Activated CD4-positive, alpha-beta T cell treated with anti-CD3 and anti-CD28 coated beads, Interleukin-2, amount 10 ng/mL, durations not matched to agents 7 days and 5 days (primary cell): ENCODE results near the gene DLGAP1. TPM values are rescaled to one million over a fixed set of nuclear protein-coding genes. Genes with fewer than 3 reads are reported as not detected.

Source experiments
- CTCF ChIA-PET: fragments of 350-600 bp; sonication (Branson Sonifier 250); formaldehyde crosslinking; loops from one replicate; lab custom pipeline; 2021; ENCODE audit warnings: antibody characterized with exemption; lab: Charles Lee
- POLR2A ChIA-PET: fragments of 350-600 bp; sonication (Branson Sonifier 250); formaldehyde crosslinking; loops from one replicate; lab custom pipeline; 2021; ENCODE audit warnings: antibody characterized with exemption; lab: Charles Lee
- DNase-seq: peaks from one replicate; pipeline ENCODE4 v3.0.0-alpha.2; 2020
- H3K27ac Mint-ChIP-seq: one replicate; pipeline ENCODE4 v1.8.0; 2021; ENCODE audit warnings: mild to moderate bottlenecking, moderate library complexity, mixed read lengths
- H3K27me3 Mint-ChIP-seq: one replicate; pipeline ENCODE4 v1.8.0; 2021; ENCODE audit warnings: mixed read lengths
- H3K36me3 Mint-ChIP-seq: one replicate; pipeline ENCODE4 v1.8.0; 2021; ENCODE audit warnings: low read depth, mixed read lengths
- H3K4me1 Mint-ChIP-seq: one replicate; pipeline ENCODE4 v1.8.0; 2021; ENCODE audit warnings: mixed read lengths
- H3K4me3 Mint-ChIP-seq: one replicate; pipeline ENCODE4 v1.8.0; 2021; ENCODE audit warnings: mild to moderate bottlenecking, moderate library complexity, mixed read lengths
- H3K9me3 Mint-ChIP-seq: one replicate; pipeline ENCODE4 v1.8.0; 2021; ENCODE audit warnings: mixed read lengths
- total RNA-seq, 2 experiments: library from RNA; stranded (reverse); gene quantifications; one replicate each; pipeline ENCODE4 v1.2.3, GENCODE V29; 2021

Gene DLGAP1
- total RNA-seq, 2 experiments from 2014 or later = 0.10 TPM; not detected in 1

GRCh38 chr18:3885209-3885792 is 569.8 kb downstream of the DLGAP1 start:
- Mint-ChIP-seq H3K27ac (no peak overlapping the region), H3K9me3 (no peaks in the 10 kb centered on the region), H3K4me3 (no peak overlapping the region), H3K4me1 (no peaks in the 10 kb centered on the region), H3K27me3 (peaks cover 6% of the 10 kb centered on the region), H3K36me3 (no peaks in the 10 kb centered on the region)
- CTCF ChIA-PET = no interaction called here
- DNase-seq = no peak
- POLR2A ChIA-PET = interaction anchor here (0.7 kb wide), 1 partner anchor 16 kb away, joined by 3 read pairs; no protein-coding TSS in a partner anchor

- ChIA-PET POLR2A (no interaction called here), CTCF (no interaction called here)
- Mint-ChIP-seq H3K27ac (no peak overlapping the region), H3K36me3 (no peaks in the 10 kb centered on the region), H3K4me3 (no peak overlapping the region), H3K4me1 (no peaks in the 10 kb centered on the region), H3K9me3 (no peaks in the 10 kb centered on the region), H3K27me3 (peaks cover 10% of the 10 kb centered on the region)
- no peak for DNase-seq
These were observed 575.3 kb downstream of the DLGAP1 start for GRCh38 chr18:3879836-3880120.

- Mint-ChIP-seq H3K9me3 (no peaks in the 10 kb centered on the region), H3K27me3 (peaks cover 10% of the 10 kb centered on the region), H3K36me3 (no peaks in the 10 kb centered on the region), H3K27ac (no peak overlapping the region), H3K4me3 (no peak overlapping the region), H3K4me1 (no peaks in the 10 kb centered on the region)
- POLR2A ChIA-PET = no interaction called here
- CTCF ChIA-PET = no interaction called here
- no peak for DNase-seq
These were observed 575.8 kb downstream of the DLGAP1 start for GRCh38 chr18:3879114-3879835.

- Mint-ChIP-seq H3K27me3 (peaks cover 18% of the 10 kb centered on the region), H3K36me3 (no peaks in the 10 kb centered on the region), H3K4me3 (no peak overlapping the region), H3K27ac (no peak overlapping the region), H3K4me1 (no peaks in the 10 kb centered on the region), H3K9me3 (no peaks in the 10 kb centered on the region)
- POLR2A ChIA-PET = no interaction called here
- CTCF ChIA-PET = no interaction called here
- no peak for DNase-seq
These were observed 576.7 kb downstream of the DLGAP1 start for GRCh38 chr18:3878401-3878800.

- Mint-ChIP-seq H3K27me3 (peaks cover 25% of the 10 kb centered on the region), H3K9me3 (no peaks in the 10 kb centered on the region)
These were observed 577.4 kb downstream of the DLGAP1 start for GRCh38 chr18:3877678-3878077.

GRCh38 chr18:3875961-3876360 is 579.1 kb downstream of the DLGAP1 start:
- Mint-ChIP-seq H3K27ac (no peak overlapping the region), H3K4me3 (no peak overlapping the region), H3K9me3 (no peaks in the 10 kb centered on the region), H3K27me3 (peaks cover 32% of the 10 kb centered on the region), H3K36me3 (no peaks in the 10 kb centered on the region), H3K4me1 (no peaks in the 10 kb centered on the region)
- ChIA-PET CTCF (interaction anchor here (0.6 kb wide), 1 partner anchor 559 kb away, joined by 3 read pairs; no protein-coding TSS in a partner anchor), POLR2A (interaction anchor here (0.7 kb wide), 1 partner anchor 53 kb away, joined by 4 read pairs; no protein-coding TSS in a partner anchor)
- DNase-seq = no peak

More at GRCh38 chr18:3877678-3878077, 577.4 kb downstream of the DLGAP1 start:
- ChIA-PET POLR2A (interaction anchor here (0.6 kb wide), 1 partner anchor 204 kb away, joined by 4 read pairs; no protein-coding TSS in a partner anchor), CTCF (no interaction called here)
- Mint-ChIP-seq H3K27ac (no peak overlapping the region), H3K36me3 (no peaks in the 10 kb centered on the region), H3K4me3 (no peak overlapping the region), H3K4me1 (no peaks in the 10 kb centered on the region)
- DNase-seq = no peak

- H3K27me3 Mint-ChIP-seq = peaks cover 34% of the 10 kb centered on the region
- POLR2A ChIA-PET = no interaction called here
These were observed 579.7 kb downstream of the DLGAP1 start for GRCh38 chr18:3875376-3875775.

GRCh38 chr18:3874581-3874980 is 580.5 kb downstream of the DLGAP1 start:
- Mint-ChIP-seq H3K4me1 (no peaks in the 10 kb centered on the region), H3K9me3 (no peaks in the 10 kb centered on the region), H3K27me3 (peaks cover 34% of the 10 kb centered on the region), H3K4me3 (no peak overlapping the region), H3K27ac (no peak overlapping the region), H3K36me3 (no peaks in the 10 kb centered on the region)
- ChIA-PET CTCF (no interaction called here), POLR2A (no interaction called here)
- no peak for DNase-seq

More at GRCh38 chr18:3875376-3875775, 579.7 kb downstream of the DLGAP1 start:
- no peaks in the 10 kb centered on the region for H3K4me1 Mint-ChIP-seq
- CTCF ChIA-PET = interaction anchor here (0.6 kb wide), 1 partner anchor 558 kb away, joined by 3 read pairs; no protein-coding TSS in a partner anchor
- no peaks in the 10 kb centered on the region for H3K36me3 Mint-ChIP-seq
- no peaks in the 10 kb centered on the region for H3K9me3 Mint-ChIP-seq
- DNase-seq = no peak
- H3K4me3 Mint-ChIP-seq = no peak overlapping the region
- no peak overlapping the region for H3K27ac Mint-ChIP-seq

GRCh38 chr18:3874125-3874524 is 581.0 kb downstream of the DLGAP1 start:
- CTCF ChIA-PET = no interaction called here

GRCh38 chr18:3873698-3874097 is 581.4 kb downstream of the DLGAP1 start:
- POLR2A ChIA-PET = interaction anchor here (0.6 kb wide), 1 partner anchor 121 kb away, joined by 3 read pairs; no protein-coding TSS in a partner anchor
- Mint-ChIP-seq H3K27ac (no peak overlapping the region), H3K4me1 (no peaks in the 10 kb centered on the region), H3K36me3 (no peaks in the 10 kb centered on the region), H3K9me3 (no peaks in the 10 kb centered on the region), H3K27me3 (peaks cover 34% of the 10 kb centered on the region), H3K4me3 (no peak overlapping the region)
- CTCF ChIA-PET = no interaction called here
- DNase-seq = no peak

More at GRCh38 chr18:3874125-3874524, 581.0 kb downstream of the DLGAP1 start:
- Mint-ChIP-seq H3K36me3 (no peaks in the 10 kb centered on the region), H3K27ac (no peak overlapping the region), H3K4me1 (no peaks in the 10 kb centered on the region), H3K9me3 (no peaks in the 10 kb centered on the region), H3K27me3 (peaks cover 34% of the 10 kb centered on the region), H3K4me3 (no peak overlapping the region)
- no peak for DNase-seq
- POLR2A ChIA-PET = no interaction called here

GRCh38 chr18:3873211-3873610 is 581.9 kb downstream of the DLGAP1 start:
- CTCF ChIA-PET = no interaction called here
- Mint-ChIP-seq H3K27ac (no peak overlapping the region), H3K4me3 (no peak overlapping the region), H3K36me3 (no peaks in the 10 kb centered on the region), H3K9me3 (no peaks in the 10 kb centered on the region), H3K4me1 (no peaks in the 10 kb centered on the region), H3K27me3 (peaks cover 34% of the 10 kb centered on the region)
- POLR2A ChIA-PET = interaction anchor here (0.6 kb wide), 1 partner anchor 122 kb away, joined by 3 read pairs; no protein-coding TSS in a partner anchor
- DNase-seq = no peak

GRCh38 chr18:3872641-3873040 is 582.5 kb downstream of the DLGAP1 start:
- CTCF ChIA-PET = no interaction called here
- Mint-ChIP-seq H3K9me3 (no peaks in the 10 kb centered on the region), H3K4me3 (no peak overlapping the region), H3K4me1 (no peaks in the 10 kb centered on the region), H3K36me3 (no peaks in the 10 kb centered on the region), H3K27ac (no peak overlapping the region), H3K27me3 (peaks cover 34% of the 10 kb centered on the region)
- POLR2A ChIA-PET = no interaction called here
- no peak for DNase-seq

- Mint-ChIP-seq H3K36me3 (no peaks in the 10 kb centered on the region), H3K27me3 (peaks cover 30% of the 10 kb centered on the region), H3K27ac (no peak overlapping the region), H3K4me1 (no peaks in the 10 kb centered on the region), H3K4me3 (no peak overlapping the region), H3K9me3 (no peaks in the 10 kb centered on the region)
- DNase-seq = no peak
- POLR2A ChIA-PET = no interaction called here
- CTCF ChIA-PET = no interaction called here
These were observed 583.4 kb downstream of the DLGAP1 start for GRCh38 chr18:3871687-3872086.
